Cardiac muscle cell (in vitro differentiated cells and primary cell): ENCODE results near the gene GPC5. TPM values are rescaled to one million over a fixed set of nuclear protein-coding genes. Genes with fewer than 3 reads are reported as not detected.

Experiments
- DNase-seq, 2 donors: peaks; one replicate each; pipeline versions ENCODE4 v3.0.0 to v3.0.0-alpha.2; 2010 to 2017; ENCODE audit warnings: low read depth in 1 of 2, low spot score in 1 of 2
- H3K27ac ChIP-seq: fragments of 200-600 bp; sonication (generic); 2 replicates; pipeline ENCODE4 v1.5.1; 2016
- H3K27me3 ChIP-seq: fragments of 200-600 bp; sonication (generic); 2 replicates; pipeline ENCODE4 v1.6.0; 2016; ENCODE audit warnings: control low read depth
- H3K36me3 ChIP-seq: fragments of 200-600 bp; sonication (generic); 2 replicates; pipeline ENCODE4 v1.5.1; 2016; ENCODE audit warnings: control low read depth
- H3K4me1 ChIP-seq: fragments of 200-600 bp; sonication (generic); 2 replicates; pipeline ENCODE4 v1.8.1; 2017; ENCODE audit warnings: low read depth, mild to moderate bottlenecking, mixed run types
- H3K4me3 ChIP-seq: fragments of 200-600 bp; sonication (generic); 2 replicates; pipeline ENCODE4 v1.5.1; 2016; ENCODE audit warnings: mild to moderate bottlenecking
- H3K9me3 ChIP-seq: fragments of 200-600 bp; sonication (generic); 2 replicates; pipeline ENCODE4 v1.5.1; 2017; ENCODE audit warnings: low read depth, mild to moderate bottlenecking, control low read depth
- polyA plus RNA-seq: library from polyadenylated mRNA; unstranded; fragments of >200 nt; fragmentation: Nextera tagmentation; extraction: Ambion mirVana; gene quantifications from 2 replicates; pipeline ENCODE4 v1.2.1, GENCODE V29; 2016
- total RNA-seq: library from RNA; depleted of rRNA; stranded (reverse); fragments of >200 nt; gene quantifications from 2 replicates; pipeline ENCODE4 v1.2.3, GENCODE V29; 2016
- TF ChIP-seq, protein P1 (sequence below): IDR thresholded peaks from 2 replicates; pipeline ENCODE4 v1.5.1; 2012; ENCODE audit warnings: low read depth, mild to moderate bottlenecking, low read length

GPC5 gene
- total and polyA plus RNA-seq, 2 experiments from 2014 or later: 0.97 to 3.3 TPM

- Histone ChIP-seq H3K4me3 (no peak overlapping the region), H3K4me1 (no peaks in the 10 kb centered on the region), H3K27me3 (no peaks in the 10 kb centered on the region), H3K9me3 (no peaks in the 10 kb centered on the region), H3K27ac (no peak overlapping the region), H3K36me3 (no peaks in the 10 kb centered on the region)
- TF ChIP-seq, protein P1, sequence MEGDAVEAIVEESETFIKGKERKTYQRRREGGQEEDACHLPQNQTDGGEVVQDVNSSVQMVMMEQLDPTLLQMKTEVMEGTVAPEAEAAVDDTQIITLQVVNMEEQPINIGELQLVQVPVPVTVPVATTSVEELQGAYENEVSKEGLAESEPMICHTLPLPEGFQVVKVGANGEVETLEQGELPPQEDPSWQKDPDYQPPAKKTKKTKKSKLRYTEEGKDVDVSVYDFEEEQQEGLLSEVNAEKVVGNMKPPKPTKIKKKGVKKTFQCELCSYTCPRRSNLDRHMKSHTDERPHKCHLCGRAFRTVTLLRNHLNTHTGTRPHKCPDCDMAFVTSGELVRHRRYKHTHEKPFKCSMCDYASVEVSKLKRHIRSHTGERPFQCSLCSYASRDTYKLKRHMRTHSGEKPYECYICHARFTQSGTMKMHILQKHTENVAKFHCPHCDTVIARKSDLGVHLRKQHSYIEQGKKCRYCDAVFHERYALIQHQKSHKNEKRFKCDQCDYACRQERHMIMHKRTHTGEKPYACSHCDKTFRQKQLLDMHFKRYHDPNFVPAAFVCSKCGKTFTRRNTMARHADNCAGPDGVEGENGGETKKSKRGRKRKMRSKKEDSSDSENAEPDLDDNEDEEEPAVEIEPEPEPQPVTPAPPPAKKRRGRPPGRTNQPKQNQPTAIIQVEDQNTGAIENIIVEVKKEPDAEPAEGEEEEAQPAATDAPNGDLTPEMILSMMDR: no peak
- DNase-seq: no peak
Observed at GRCh38 chr13:91598655-91599054, 200.2 kb downstream of the GPC5 start.

DNA sequence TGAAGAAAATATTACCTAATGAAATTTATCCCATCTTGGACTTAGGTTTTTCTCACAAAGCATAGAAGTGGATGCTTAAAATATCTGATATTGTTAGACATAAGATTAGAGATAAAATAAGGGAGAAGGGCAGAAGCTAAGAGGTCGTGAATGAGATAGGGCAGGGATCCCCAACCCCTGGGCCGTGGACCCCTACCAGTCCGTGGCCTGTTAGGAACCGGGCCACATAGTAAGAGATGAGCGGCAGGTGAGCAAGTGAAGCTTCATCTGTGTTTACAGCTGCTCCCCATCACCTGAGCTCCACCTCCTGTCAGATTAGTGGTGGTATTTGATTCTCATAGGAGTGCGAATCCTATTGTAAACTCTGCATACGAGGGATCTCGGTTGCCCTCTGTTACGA, 202.9 kb downstream of the GPC5 start:
- H3K9me3 ChIP-seq: no peaks in the 10 kb centered on the region
- DNase-seq: no peak
- TF ChIP-seq, protein P1: no peak
- no peaks in the 10 kb centered on the region for H3K36me3 ChIP-seq
- no peak overlapping the region for H3K4me3 ChIP-seq
- H3K27ac ChIP-seq: no peak overlapping the region
- H3K27me3 ChIP-seq: no peaks in the 10 kb centered on the region
- H3K4me1 ChIP-seq: no peaks in the 10 kb centered on the region

GRCh38 chr13:91601807-91602206, 203.4 kb downstream of the GPC5 start:
- DNase-seq: no peak
- Histone ChIP-seq H3K9me3 (no peaks in the 10 kb centered on the region), H3K4me1 (no peaks in the 10 kb centered on the region), H3K36me3 (no peaks in the 10 kb centered on the region), H3K4me3 (no peak overlapping the region), H3K27me3 (no peaks in the 10 kb centered on the region), H3K27ac (no peak overlapping the region)
- TF ChIP-seq, protein P1: no peak

DNA sequence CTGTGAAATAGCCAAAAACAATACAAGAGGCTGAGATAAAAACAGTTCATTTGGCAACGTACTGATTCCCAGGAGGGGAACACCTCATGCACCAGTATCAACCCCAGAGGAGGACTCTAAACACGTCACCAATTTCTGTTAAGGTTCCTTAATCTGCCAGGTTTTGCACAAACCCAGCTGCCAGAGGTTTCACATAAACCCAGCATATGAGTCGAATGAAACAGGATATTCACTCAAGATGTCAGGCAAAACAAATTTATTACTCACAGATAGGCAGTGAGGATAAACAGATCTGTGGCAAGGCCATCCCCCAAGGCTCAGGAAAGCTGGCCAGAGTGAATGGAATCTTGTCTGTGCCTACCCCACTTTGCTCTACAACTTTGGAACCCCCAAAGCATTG, 210.9 kb downstream of the GPC5 start:
- Histone ChIP-seq H3K9me3 (no peaks in the 10 kb centered on the region), H3K4me1 (no peaks in the 10 kb centered on the region), H3K4me3 (no peak overlapping the region), H3K36me3 (no peaks in the 10 kb centered on the region), H3K27ac (no peak overlapping the region), H3K27me3 (no peaks in the 10 kb centered on the region)
- peak in 1 of 2 donors; percentile 22 for DNase-seq
- TF ChIP-seq, protein P1: no peak

DNA sequence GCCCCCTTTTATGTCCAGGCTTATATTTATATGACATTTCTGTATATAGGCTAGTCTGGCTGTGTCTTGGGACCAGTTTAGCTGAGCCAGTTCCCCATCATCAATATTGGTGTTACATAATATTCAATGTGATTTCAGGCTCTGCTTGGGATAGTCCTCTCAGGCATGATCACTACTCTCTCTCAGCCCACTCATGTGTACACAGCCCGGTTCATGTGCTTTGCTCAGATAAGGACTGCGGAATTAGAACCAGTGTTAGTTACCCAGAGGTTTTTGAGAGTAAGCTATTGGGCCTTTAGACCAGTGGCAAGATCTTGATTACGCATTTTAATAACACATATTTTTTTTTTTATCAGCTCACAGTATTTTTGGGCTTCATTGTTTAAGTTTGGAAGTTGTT, 219.9 kb downstream of the GPC5 start:
- no peak overlapping the region for H3K27ac ChIP-seq
- no peaks in the 10 kb centered on the region for H3K4me1 ChIP-seq
- no peaks in the 10 kb centered on the region for H3K9me3 ChIP-seq
- H3K27me3 ChIP-seq: no peaks in the 10 kb centered on the region
- H3K4me3 ChIP-seq: no peak overlapping the region
- no peak for DNase-seq
- no peaks in the 10 kb centered on the region for H3K36me3 ChIP-seq
- TF ChIP-seq, protein P1: no peak

DNA sequence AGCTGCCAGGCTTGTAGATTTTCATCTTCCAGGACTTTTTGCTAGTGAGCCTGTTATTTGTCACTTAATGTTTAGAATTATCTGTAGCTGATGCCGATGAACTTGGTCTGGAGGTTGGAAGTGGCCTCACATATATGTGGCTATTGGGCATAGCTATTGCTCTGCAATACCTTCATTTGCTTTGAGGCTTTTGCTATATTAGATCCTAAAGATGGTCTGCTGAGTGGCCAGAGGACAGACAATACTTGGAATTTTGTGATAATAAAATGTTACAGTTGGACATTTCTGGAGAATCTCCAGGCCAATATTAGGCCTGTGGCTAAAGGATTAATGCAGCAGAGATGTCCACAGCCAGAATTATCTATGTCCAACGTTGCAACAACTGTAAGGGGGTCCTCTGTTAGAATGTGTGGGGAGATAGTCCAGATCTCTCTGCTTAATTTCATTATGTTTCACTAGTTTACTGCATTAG, 222.3 kb downstream of the GPC5 start:
- Histone ChIP-seq H3K27ac (no peak overlapping the region), H3K9me3 (no peaks in the 10 kb centered on the region), H3K4me3 (no peak overlapping the region), H3K27me3 (no peaks in the 10 kb centered on the region), H3K36me3 (no peaks in the 10 kb centered on the region), H3K4me1 (no peaks in the 10 kb centered on the region)
- TF ChIP-seq, protein P1: no peak
- DNase-seq: no peak
